ENCODE data around the gene ZMIZ1. TPM values are rescaled to one million over a fixed set of nuclear protein-coding genes. Genes with fewer than 3 reads are reported as not detected.
A peak's percentile ranks its signal among the peaks of the same experiment; 100 is the strongest.

ZMIZ1 gene
- total RNA-seq, 1 donor from 2014 or later: 46.2 TPM

GRCh38 chr10:79119306-79119705 is 50.5 kb downstream of the ZMIZ1 start:
- H3K27me3 Mint-ChIP-seq (ENCODE audit: low read depth): no peaks in the 10 kb centered on the region
- H3K36me3 Mint-ChIP-seq (ENCODE audit: low read depth): peaks cover 13% of the 10 kb centered on the region
- no peak for DNase-seq (ENCODE audit: low spot score)
- TF ChIP-seq CTCF (IDR thresholded peaks at IDR 0.05): no peak
- H3K9me3 Mint-ChIP-seq (ENCODE audit: low read depth): no peaks in the 10 kb centered on the region
- H3K27ac Mint-ChIP-seq (ENCODE audit: unreplicated experiment): no peak overlapping the region
- H3K4me1 Mint-ChIP-seq (ENCODE audit: low read depth): peaks cover 42% of the 10 kb centered on the region
- H3K4me3 Mint-ChIP-seq (ENCODE audit: unreplicated experiment): no peak overlapping the region

GRCh38 chr10:79123547-79123963 is 54.8 kb downstream of the ZMIZ1 start:
- no peak for TF ChIP-seq CTCF (IDR thresholded peaks at IDR 0.05)
- no peak for DNase-seq (ENCODE audit: low spot score)
- Mint-ChIP-seq H3K27ac (ENCODE audit: unreplicated experiment) (peak overlapping the region; percentile 79), H3K4me1 (ENCODE audit: low read depth) (peaks cover 32% of the 10 kb centered on the region), H3K27me3 (ENCODE audit: low read depth) (no peaks in the 10 kb centered on the region), H3K36me3 (ENCODE audit: low read depth) (peaks cover 14% of the 10 kb centered on the region), H3K9me3 (ENCODE audit: low read depth) (no peaks in the 10 kb centered on the region), H3K4me3 (ENCODE audit: unreplicated experiment) (no peak overlapping the region)

GRCh38 chr10:79124066-79124465 is 55.3 kb downstream of the ZMIZ1 start:
- H3K36me3 Mint-ChIP-seq (ENCODE audit: low read depth): peaks cover 14% of the 10 kb centered on the region
- peak overlapping the region; percentile 24 for H3K27ac Mint-ChIP-seq (ENCODE audit: unreplicated experiment)
- H3K4me1 Mint-ChIP-seq (ENCODE audit: low read depth): peaks cover 37% of the 10 kb centered on the region
- TF ChIP-seq CTCF (IDR thresholded peaks at IDR 0.05): no peak
- H3K9me3 Mint-ChIP-seq (ENCODE audit: low read depth): no peaks in the 10 kb centered on the region
- no peaks in the 10 kb centered on the region for H3K27me3 Mint-ChIP-seq (ENCODE audit: low read depth)
- DNase-seq (ENCODE audit: low spot score): no peak
- H3K4me3 Mint-ChIP-seq (ENCODE audit: unreplicated experiment): no peak overlapping the region

- H3K27ac Mint-ChIP-seq (ENCODE audit: unreplicated experiment): no peak overlapping the region
- no peak for DNase-seq (ENCODE audit: low spot score)
- peaks cover 47% of the 10 kb centered on the region for H3K4me1 Mint-ChIP-seq (ENCODE audit: low read depth)
- peaks cover 11% of the 10 kb centered on the region for H3K36me3 Mint-ChIP-seq (ENCODE audit: low read depth)
- H3K4me3 Mint-ChIP-seq (ENCODE audit: unreplicated experiment): no peak overlapping the region
- H3K27me3 Mint-ChIP-seq (ENCODE audit: low read depth): no peaks in the 10 kb centered on the region
- H3K9me3 Mint-ChIP-seq (ENCODE audit: low read depth): no peaks in the 10 kb centered on the region
- TF ChIP-seq CTCF (IDR thresholded peaks at IDR 0.05): no peak
Measured at GRCh38 chr10:79125092-79125491, 56.3 kb downstream of the ZMIZ1 start.

- H3K27me3 Mint-ChIP-seq (ENCODE audit: low read depth): no peaks in the 10 kb centered on the region
- no peak for DNase-seq (ENCODE audit: low spot score)
- peaks cover 57% of the 10 kb centered on the region for H3K4me1 Mint-ChIP-seq (ENCODE audit: low read depth)
- H3K27ac Mint-ChIP-seq (ENCODE audit: unreplicated experiment): peak overlapping the region; percentile 22
- H3K36me3 Mint-ChIP-seq (ENCODE audit: low read depth): peaks cover 4% of the 10 kb centered on the region
- H3K4me3 Mint-ChIP-seq (ENCODE audit: unreplicated experiment): no peak overlapping the region
- no peaks in the 10 kb centered on the region for H3K9me3 Mint-ChIP-seq (ENCODE audit: low read depth)
- TF ChIP-seq CTCF (IDR thresholded peaks at IDR 0.05): no peak
Measured at GRCh38 chr10:79126351-79127080, 57.8 kb downstream of the ZMIZ1 start.
